Measurements from ENCODE around the gene STPG2. TPM values are rescaled to one million over a fixed set of nuclear protein-coding genes. Genes with fewer than 3 reads are reported as not detected.

Gene STPG2
- total RNA-seq, 1 donor from 2014 or later = not detected

GRCh38 chr4:98113012-98113411, 30.3 kb downstream of the STPG2 start:
- Histone ChIP-seq H3K4me1 (no peaks in the 10 kb centered on the region), H3K9me3 (replicated peaks) (peaks cover 13% of the 10 kb centered on the region), H3K4me3 (no peak overlapping the region), H3K27ac (replicated peaks) (no peak overlapping the region), H3K36me3 (no peaks in the 10 kb centered on the region), H3K27me3 (ENCODE audit: low read depth) (no peaks in the 10 kb centered on the region)
- peak; percentile 53 for TF ChIP-seq CTCF (IDR thresholded peaks at IDR 0.05; ENCODE audit: borderline replicate concordance)
- intact Hi-C loops (cut with micrococcal nuclease) = no loop called here
- DNase-seq = no peak

GRCh38 chr4:98110929-98111328, 32.3 kb downstream of the STPG2 start:
- Histone ChIP-seq H3K4me1 (no peaks in the 10 kb centered on the region), H3K36me3 (no peaks in the 10 kb centered on the region), H3K9me3 (replicated peaks) (no peaks in the 10 kb centered on the region), H3K27me3 (ENCODE audit: low read depth) (no peaks in the 10 kb centered on the region), H3K27ac (replicated peaks) (no peak overlapping the region), H3K4me3 (no peak overlapping the region)
- no peak for DNase-seq
- TF ChIP-seq CTCF (IDR thresholded peaks at IDR 0.05; ENCODE audit: borderline replicate concordance) = no peak
- intact Hi-C loops (cut with micrococcal nuclease) = no loop called here

GRCh38 chr4:98110214-98110613, 33.1 kb downstream of the STPG2 start:
- Histone ChIP-seq H3K4me3 (no peak overlapping the region), H3K9me3 (replicated peaks) (no peaks in the 10 kb centered on the region), H3K36me3 (no peaks in the 10 kb centered on the region), H3K27me3 (ENCODE audit: low read depth) (no peaks in the 10 kb centered on the region), H3K27ac (replicated peaks) (no peak overlapping the region), H3K4me1 (no peaks in the 10 kb centered on the region)
- intact Hi-C loops (cut with micrococcal nuclease) = no loop called here
- no peak for DNase-seq
- no peak for TF ChIP-seq CTCF (IDR thresholded peaks at IDR 0.05; ENCODE audit: borderline replicate concordance)

- no peak for TF ChIP-seq CTCF (IDR thresholded peaks at IDR 0.05; ENCODE audit: borderline replicate concordance)
- H3K4me1 ChIP-seq = no peaks in the 10 kb centered on the region
- H3K36me3 ChIP-seq = no peaks in the 10 kb centered on the region
- H3K27ac ChIP-seq (replicated peaks) = no peak overlapping the region
- no peaks in the 10 kb centered on the region for H3K27me3 ChIP-seq (ENCODE audit: low read depth)
- no peaks in the 10 kb centered on the region for H3K9me3 ChIP-seq (replicated peaks)
- intact Hi-C loops (cut with micrococcal nuclease) = no loop called here
- no peak overlapping the region for H3K4me3 ChIP-seq
- no peak for DNase-seq
Measured at GRCh38 chr4:98102660-98103059, 40.6 kb downstream of the STPG2 start.

GRCh38 chr4:98101988-98102387, 41.3 kb downstream of the STPG2 start:
- H3K27ac ChIP-seq (replicated peaks) = no peak overlapping the region
- H3K27me3 ChIP-seq (ENCODE audit: low read depth) = no peaks in the 10 kb centered on the region
- H3K36me3 ChIP-seq = no peaks in the 10 kb centered on the region
- H3K9me3 ChIP-seq (replicated peaks) = no peaks in the 10 kb centered on the region
- no peak for DNase-seq
- intact Hi-C loops (cut with micrococcal nuclease) = no loop called here
- no peaks in the 10 kb centered on the region for H3K4me1 ChIP-seq
- no peak overlapping the region for H3K4me3 ChIP-seq
- no peak for TF ChIP-seq CTCF (IDR thresholded peaks at IDR 0.05; ENCODE audit: borderline replicate concordance)

- no peak overlapping the region for H3K27ac ChIP-seq (replicated peaks)
- no peak overlapping the region for H3K4me3 ChIP-seq
- H3K36me3 ChIP-seq = no peaks in the 10 kb centered on the region
- DNase-seq = no peak
- no peaks in the 10 kb centered on the region for H3K9me3 ChIP-seq (replicated peaks)
- no peaks in the 10 kb centered on the region for H3K27me3 ChIP-seq (ENCODE audit: low read depth)
- intact Hi-C loops (cut with micrococcal nuclease) = no loop called here
- TF ChIP-seq CTCF (IDR thresholded peaks at IDR 0.05; ENCODE audit: borderline replicate concordance) = no peak
- H3K4me1 ChIP-seq = no peaks in the 10 kb centered on the region
Measured at GRCh38 chr4:98098764-98099163, 44.5 kb downstream of the STPG2 start.
